ENCODE measurements around the gene SND1.

DNA sequence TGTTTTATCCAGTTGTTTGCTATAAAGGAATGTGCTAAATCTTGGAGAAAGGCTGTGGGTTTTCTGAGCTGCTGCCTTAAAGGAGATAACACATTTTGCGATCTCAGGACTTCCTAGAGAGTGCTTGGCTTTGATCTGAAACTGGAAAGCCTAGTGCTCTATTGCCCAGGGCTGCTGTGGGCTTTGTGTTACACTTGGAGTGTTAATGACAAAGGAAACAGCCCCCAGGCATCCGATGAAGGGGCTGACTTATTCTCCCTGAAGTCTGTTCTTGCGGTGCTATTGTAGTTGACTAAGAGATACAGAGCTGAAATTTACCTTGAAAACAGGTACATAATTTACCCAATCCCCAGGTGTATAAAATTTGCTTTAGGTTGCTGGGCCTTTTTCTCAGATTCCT, 74.5 kb downstream of the SND1 start:
- TF ChIP-seq CTCF (IDR thresholded peaks at IDR 0.05) (no peak), POLR2A (IDR thresholded peaks at IDR 0.05) (no peak)
